GM18870 (cell line): ENCODE data around the gene SMAD7.

Experiments used
- ATAC-seq: cut with Tn5 transposase; IDR thresholded peaks from one replicate; pipeline ENCODE4 v1.9.1; 2021; ENCODE audit warnings: moderate library complexity; ENCODE audit not compliant: unreplicated experiment

The SMAD7 gene

DNA sequence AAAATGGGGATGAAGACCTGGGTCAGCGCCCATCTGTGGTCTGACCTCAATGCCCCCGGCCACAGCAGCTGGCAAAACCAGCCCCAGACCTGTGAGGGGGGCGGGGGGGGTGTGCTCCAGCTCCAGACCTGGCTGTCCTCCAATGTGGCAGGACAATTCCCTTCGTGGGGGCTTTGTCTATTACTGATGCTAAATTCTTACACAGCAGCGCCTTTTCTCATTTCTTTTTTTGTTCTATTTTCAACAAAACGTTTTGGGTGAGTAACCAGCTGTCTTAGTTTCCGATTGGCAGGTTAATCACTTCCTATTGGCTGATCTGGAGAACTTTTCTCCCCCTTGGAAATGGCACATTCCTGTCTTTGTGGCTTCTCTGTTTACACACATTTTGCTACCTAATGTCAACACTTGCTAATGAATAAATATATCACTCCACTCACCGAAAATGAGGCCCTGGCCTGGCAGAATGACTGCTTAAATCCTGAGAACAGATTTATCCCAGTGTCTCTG is 4.4 kb downstream of the SMAD7 start:
- ATAC-seq: no peak

DNA sequence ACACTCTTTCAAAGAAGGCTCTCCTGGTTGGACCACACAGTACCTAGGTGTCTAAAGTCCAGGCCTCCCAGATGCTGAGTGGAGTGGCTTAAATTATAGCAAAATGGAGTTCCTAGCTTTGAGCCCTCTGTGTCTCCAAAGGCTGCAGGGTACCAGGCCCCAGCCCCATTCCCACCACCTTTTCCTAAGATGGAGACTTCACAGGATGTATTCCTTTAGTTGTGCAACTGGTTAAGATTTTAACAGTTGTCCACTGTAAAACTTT is 4.9 kb downstream of the SMAD7 start:
- ATAC-seq: no peak

DNA sequence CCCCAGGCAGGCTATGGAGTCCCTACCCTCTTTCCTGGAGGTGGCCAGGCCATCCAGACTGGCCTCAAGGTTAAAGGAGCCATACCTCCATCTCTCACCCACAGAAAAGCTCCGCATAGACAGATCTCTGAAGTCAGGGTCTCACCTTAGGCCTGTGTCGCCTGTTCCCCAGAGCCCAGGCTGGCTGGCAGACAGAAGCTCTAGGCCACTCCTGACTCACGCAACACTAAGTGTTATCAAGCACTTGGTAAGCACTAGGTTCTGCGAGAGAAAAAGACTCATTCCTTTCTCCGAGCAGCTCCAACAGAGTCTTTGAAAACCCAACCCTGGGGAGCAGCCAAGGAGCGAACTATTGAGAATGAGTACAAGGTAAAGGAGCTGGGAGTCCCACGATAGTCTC is 6.1 kb downstream of the SMAD7 start:
- no peak for ATAC-seq

DNA sequence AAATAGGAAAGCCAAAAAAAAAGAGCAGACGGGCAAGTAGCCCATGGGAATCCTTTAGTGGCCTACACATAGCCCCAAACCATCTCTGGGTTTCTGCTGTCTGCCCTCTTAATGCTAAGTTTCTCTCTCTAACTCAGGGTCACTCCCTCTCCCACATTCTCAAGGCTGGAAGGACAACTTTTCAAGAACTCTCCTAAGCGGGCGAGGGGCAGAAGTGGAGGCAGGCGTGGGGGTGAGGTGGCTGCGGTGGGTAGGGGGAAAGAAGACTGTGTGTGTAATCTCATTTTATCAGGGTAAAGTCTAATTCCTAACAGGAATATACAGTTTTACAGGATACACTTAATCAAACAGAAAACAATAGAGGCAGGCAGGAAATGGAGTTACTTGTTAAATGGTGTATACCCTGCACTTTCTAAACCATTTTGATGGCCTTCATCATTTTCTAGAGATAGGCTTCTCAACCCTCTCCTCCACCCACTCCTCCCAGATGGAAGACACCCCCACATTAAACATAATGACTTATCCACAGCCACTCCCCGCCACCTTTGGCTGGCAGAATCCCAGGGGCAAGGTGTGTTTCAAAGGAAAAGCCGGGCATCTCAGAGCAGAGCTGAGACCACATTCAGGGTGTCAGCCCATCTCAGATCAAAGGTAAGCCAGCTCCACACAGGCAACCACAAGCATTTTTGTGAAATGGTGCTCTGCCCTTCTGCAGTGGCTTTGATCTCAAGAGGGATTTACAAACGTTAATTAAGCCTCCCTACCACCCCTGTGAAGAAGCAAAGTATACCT is 6.8 kb downstream of the SMAD7 start:
- no peak for ATAC-seq

DNA sequence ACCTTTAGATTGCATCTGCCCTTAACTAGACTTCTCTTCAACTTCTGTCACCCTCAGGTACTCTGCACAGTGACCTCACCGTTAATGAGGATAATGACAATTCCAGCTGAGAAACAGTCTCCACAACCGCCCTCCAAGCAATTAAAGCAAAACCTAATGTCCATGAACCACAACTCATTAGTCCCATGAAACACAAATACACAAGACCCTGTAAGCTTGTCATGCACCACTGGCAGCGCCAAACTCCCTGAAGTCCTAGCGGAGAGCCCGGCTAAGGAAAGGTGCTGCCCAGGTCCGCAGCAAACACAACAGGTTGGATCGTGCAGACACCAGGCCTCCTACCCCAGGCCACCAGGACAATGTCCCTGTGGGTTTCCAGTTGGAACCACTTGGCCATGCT is 7.4 kb downstream of the SMAD7 start:
- ATAC-seq: no peak

DNA sequence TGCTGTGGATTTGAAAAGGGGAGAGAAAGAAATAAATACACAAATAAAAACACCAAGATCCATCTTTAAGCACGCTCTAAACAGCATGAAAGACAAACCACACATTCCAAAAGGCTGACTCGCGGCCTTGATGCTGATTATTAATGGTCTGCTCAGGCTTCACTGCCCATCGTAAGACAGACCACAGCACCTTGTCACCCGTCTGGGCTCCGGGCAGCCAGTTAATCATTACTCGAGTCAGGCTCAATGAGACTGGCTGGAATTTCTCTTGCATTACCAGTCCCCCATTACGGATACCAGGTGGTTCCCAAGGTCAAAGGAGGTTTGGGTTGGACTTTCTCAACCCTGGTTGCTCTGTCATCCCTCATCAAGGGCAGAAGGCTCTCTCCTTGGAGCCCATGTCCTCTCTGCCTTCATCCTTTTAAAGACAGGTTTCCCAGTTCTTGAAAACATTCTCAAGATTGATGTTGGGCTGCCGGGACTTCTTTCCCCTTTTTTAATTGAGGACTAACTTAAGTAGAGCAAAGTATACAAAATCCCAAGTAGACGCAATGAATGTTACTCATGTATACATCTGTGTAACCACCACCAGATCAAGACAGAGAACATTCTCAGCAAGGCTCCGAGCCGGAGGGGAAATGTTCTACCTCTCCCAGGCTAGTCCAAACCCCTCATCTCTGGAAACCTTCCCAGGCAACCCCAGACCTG is 8.1 kb downstream of the SMAD7 start:
- ATAC-seq: no peak

DNA sequence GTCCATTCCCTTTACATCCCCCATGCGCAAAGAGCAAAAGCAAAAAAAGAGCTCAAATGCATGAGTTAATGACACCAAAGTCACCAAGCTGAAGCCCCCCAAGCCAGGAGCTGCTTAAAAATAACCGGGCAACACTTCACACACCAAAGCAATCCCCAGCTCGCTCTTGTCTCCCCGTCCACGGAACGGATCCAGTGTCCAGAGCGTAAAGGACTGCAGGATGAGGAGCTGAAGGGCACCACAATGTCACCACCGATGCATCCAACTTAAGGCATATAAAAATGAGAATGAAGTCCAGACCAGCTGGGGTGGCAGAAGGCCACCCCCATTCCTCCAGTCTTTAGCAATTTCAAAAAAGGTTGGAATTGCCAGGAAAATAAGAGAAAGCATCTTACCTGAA is 8.7 kb downstream of the SMAD7 start:
- ATAC-seq: no peak

DNA sequence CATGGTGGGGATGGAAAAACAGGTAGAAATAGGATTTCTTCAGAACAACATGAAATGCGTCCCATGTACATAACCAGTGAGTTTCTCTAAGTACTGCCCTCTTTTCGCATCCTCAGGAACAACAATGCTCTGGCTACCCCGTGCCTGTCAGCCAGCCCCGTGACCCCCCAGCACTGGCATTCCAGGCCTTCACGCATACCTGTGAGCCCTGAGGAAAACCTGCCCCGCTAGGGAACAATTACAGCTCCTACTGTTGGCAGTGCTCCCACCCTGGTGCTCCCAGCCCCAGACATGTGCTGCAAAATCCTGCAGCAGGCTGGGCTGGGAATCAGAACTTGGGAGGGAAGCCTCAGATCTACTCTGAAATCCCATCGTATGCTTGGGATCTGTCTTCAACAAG is 9.1 kb downstream of the SMAD7 start:
- ATAC-seq: no peak

DNA sequence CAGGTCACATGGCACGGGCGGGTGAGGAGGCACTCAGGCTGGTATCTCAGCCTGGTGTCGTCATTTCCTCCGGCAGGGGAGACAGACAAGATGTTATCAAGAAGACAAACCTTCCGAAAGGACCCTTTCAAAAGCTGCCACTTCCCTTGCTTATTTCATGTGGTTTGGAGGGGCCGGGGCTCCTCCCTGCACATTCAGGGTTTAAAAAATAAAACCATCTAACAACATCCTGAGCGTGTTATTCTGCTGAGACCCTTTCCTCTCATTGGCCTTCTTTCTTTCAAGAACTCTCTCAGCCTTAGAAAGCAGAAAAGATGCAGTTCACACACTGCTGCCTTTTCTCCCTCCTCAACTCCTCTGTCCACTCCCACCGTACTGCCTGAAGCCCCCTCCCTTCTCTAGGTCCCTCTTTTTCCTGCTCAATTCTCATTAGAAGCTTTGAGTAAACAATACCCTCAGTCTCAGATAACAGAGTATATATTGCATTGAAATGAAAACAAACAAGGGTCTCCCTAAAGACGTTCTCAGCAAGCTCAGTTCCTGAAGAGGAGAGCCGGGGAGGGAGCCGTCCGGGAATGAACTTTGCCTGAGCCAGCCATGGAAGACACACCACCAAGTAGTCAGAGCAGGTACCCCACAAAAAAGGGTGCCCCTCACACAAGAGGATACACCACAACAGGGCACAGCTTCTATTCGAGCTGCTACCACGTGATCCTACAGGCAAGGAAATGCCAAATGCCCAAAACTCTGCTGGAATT is 9.7 kb downstream of the SMAD7 start:
- ATAC-seq: peak; percentile 45

DNA sequence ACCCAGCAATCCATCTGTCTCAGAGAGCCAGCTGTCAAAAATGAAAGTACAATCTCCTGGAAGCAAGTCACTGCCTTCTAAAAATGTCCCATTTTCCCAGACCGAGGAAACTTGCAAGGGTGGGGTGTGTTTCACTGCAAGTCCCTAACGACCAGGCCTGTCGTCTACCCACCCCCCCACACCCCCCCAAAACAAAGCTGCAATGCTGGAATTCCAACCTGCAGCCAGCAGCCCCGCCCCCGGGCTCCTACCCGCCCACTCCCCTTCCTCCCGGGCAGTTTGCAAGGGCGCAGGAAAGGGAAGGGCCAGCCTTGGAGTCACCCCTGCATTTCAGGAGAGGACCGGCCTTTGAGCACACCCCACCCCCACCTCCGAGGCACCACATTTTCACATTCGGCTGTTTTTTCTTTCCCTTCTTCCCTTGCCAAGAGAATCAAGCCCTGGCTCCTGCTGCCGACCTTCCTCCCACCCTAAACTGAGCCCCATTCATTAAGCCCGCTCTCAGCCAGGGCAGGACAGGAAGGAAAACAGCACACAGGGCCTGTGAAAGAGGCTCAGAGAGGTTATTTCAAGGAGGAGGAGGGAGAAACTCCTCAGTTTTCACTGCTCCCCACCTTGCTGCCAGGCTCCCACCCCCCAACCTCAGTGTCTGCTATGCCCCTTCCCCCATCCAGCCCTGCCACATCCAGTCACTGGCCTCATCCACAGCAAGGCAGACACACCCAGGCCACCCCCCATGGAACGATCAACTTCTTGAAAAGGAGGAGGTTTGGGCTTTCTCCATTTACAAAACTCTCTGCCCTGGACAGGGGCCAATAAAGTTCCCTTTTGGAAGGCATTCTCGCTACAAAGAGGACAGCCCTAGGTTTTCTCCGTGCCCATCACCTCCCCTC is 11.3 kb downstream of the SMAD7 start:
- ATAC-seq: no peak

DNA sequence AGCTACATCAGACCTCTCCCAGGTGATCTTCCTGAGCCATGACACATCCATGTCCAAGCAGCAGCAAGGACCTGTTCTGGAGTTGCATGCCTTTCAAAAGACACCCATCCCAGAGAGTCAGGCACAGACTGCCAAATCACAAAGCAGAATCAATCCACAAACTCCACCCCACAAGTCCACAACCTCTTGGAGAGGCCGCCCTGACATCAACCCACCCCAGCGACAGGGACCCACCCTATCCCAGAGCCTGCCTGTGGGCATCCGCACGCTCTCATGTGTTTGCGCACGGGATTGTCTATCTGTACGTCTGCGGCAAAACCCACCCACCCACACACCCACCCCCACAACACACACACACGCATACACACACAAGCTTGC is 11.9 kb downstream of the SMAD7 start:
- ATAC-seq: no peak

DNA sequence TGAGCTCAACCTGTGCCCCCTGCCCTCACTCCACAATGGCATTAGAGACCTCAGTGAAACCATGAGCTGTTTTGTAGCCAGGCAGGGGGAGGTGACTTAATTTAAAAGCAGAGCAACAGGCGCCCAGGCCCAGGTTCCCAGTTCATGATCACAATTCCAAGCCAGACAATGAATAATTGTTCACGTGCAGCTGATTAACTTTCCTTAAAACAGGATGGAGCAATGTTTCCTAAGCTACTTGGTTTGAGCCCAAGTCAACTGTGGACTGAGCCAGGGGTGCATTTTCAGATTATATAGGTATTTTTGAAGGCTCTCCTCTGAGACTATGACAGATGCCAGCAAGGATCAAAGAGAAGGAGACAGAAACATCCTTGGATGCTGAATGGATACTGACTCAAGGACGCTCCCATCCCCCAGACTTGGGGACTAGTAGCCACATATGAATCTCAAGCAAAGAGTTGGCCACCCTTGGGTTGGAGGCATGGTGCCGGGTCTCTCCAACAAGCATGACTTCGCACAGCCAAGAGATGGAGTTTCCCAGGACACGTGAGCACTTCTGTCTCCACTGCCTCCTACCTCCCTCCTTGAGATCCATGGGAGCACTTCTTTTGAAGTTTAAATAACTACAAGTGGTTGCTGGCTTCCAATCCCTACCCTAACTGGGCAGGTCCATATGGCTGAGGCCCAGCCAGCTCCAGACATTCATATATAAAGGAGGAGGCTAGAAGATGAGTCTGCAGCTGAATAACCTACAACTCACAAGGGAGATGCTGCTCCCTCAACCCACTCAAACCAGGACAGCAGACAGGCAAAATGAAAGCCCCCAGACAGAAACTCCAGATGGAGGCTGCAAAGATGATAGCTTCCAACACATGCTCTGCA is 12.7 kb downstream of the SMAD7 start:
- no peak for ATAC-seq

DNA sequence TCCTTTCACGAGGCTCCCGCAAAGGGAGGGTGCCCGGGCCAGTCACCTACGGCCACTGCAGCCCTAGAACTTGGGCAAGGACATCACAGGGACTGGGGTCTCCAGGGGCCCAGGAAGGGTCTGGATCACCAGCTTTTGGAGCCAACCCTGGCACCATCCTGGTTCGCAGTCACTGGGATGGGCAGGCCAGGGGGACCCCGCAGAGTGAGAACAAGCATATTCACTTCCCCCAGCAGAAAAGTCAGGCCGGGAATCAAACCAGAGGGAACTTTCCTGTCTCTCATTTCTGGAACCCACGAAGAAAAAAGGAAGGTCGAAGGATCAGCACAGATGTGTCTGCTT is 15.4 kb downstream of the SMAD7 start:
- no peak for ATAC-seq

DNA sequence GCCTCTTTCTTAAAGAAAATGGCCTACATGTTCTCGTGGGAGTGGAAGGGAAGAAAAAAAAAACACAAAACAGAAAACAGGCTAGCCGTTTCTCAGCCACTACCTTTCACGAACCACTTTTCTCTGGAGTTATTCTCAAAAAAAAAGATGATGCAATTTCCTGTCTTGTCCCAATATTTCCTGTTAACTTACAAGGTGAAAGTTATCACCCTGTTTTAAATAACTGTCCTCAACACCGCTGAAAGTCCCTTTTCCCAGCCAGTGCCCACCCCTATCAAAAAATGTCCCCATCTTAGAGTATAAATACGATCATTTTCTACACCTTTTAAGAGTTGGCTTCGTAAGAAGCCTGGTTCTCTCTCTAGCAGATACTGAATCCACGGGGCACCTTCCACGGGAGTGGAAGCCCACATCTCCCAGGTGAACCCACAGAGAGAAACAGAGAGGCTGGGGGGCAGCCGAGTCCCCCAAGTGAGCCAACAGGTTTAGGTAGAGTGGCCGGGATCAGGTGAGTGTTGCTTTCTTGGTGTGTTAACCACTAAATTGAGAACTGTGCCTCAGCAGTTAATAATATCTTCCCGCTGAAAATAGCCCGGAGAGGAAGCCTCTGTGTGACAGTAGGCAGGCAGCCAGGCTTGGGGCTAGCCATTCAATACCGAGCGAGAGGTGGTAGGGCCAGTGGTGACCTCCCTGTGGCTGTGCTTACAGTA is 15.9 kb downstream of the SMAD7 start:
- peak; percentile 46 for ATAC-seq

DNA sequence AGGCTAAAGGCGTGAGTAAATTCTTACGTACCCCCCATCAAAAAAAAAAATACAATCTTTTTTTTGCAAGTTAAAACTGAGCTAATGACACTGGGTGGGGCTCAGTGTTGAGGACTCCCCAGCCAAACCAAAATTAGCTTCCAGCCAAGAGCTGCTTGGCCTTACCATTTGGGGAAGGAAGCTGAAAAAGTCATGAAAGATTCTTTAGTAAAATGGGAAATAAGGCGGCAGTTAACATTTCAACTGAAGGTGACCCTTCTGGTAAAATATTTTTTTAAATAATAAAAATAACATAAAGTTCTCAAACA is 16.4 kb downstream of the SMAD7 start:
- ATAC-seq: no peak

DNA sequence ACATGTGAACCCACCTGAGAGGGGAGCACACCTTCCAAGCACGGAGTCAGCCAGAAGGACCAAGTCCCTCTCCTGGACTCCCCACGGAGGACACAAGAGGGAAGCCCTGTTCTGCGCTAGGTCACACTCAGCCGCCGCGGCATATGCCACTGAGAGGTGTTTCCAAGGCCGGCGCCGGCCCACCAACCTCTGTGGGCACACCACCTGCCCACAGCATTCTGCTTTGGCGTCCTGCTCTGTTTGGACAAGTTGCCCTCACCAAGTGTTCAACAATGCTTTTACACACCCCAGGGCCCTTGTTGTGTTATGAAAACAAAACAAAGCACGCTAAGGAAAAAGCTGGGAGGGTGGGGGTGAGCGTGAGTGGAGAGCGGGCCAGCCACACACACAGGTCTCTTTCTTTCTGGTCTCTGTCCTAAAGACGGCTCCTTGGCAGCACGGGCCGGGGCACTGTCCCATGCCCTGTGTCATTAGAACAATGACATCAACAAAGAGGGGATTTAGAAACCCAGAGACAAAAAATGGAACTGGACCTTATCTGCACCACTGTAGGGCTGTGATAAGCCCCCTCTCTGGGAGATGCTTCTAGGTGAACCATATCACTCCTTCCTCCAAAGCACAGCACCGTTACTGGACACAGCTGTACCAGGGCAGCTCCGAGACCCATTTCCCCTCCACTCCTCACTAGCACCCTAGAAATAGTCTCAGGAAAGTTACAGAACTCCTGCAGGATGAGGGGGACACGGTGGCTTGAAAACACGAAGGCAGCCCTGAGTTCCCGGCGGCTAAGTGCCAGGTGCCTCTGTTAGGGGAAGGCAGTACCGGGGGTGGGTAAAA is 17.0 kb downstream of the SMAD7 start:
- ATAC-seq: no peak

DNA sequence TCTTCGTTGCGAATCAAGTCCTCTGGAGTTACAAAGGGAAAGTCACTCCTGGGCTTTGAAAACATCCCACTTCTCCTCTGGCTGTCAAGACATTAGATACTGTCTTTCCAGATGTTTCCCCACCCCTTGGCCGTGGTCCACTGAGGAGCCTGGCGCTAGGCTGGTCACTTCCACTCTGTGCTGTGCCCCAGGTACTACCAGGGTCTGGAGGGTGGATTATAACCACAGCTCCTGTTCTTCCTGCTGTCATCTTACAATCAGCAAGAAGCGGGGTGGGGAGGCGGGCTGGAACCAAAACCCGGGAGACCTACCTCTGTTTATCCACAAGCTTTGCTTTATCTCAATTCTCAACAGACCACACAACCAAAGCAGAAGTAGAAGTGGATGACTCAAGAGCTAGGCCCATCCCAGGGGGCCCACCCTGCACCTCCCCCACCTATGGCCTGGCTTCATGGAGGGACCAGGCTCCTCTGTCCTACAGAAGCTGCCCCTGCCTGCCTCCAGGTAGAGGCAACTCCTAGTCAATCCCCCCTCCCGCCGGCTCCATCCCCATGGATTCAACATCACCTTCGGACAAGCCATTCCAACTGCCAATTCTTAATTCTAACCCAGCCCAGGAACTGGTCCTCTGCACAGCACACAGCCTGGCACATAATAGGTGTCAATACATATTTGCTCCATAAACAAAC is 17.8 kb downstream of the SMAD7 start:
- no peak for ATAC-seq

DNA sequence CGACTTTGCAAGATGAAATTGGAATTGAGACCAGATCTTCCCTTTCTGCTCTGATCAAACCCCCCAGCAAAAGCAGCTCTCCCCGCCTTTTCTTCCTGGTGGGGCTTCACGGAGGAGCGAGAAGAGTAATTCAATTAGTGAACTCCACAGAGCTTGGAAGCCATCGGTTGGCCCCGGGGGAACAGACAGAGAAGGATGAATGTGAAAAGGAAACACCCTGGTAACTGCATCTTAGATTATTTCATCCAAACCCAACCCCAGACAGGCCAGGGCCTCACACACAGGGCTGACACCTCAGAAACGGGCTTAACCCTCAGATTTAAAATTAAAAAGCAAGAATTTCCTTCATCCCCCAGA is 18.3 kb downstream of the SMAD7 start:
- no peak for ATAC-seq
